Type B pancreatic cell (in vitro differentiated cells): ENCODE measurements around the gene SYVN1. TPM values are rescaled to one million over a fixed set of nuclear protein-coding genes. Genes with fewer than 3 reads are reported as not detected.

Experiments used
- DNase-seq: peaks from one replicate; pipeline ENCODE4 v3.0.0; 2021; ENCODE audit warnings: mixed read lengths; ENCODE audit not compliant: unreplicated experiment; ENCODE audit errors: extremely low spot score
- H3K27ac Mint-ChIP-seq: 2 replicates; pipeline ENCODE4 v1.8.0; 2021; ENCODE audit warnings: mild to moderate bottlenecking, mixed read lengths
- H3K27me3 Mint-ChIP-seq: 2 replicates; pipeline ENCODE4 v1.8.0; 2021; ENCODE audit warnings: mixed read lengths
- H3K36me3 Mint-ChIP-seq: 2 replicates; pipeline ENCODE4 v1.8.0; 2021; ENCODE audit warnings: mixed read lengths
- H3K4me1 Mint-ChIP-seq: one replicate; pipeline ENCODE4 v1.8.0; 2021; ENCODE audit warnings: mixed read lengths; ENCODE audit not compliant: unreplicated experiment
- H3K4me3 Mint-ChIP-seq: 2 replicates; pipeline ENCODE4 v1.8.0; 2021; ENCODE audit warnings: mild to moderate bottlenecking, mixed read lengths
- H3K9me3 Mint-ChIP-seq: 2 replicates; pipeline ENCODE4 v1.8.0; 2021; ENCODE audit warnings: mixed read lengths
- CTCF ChIP-seq: fragments of 200-600 bp; sonication (generic); conservative IDR thresholded peaks from 2 replicates; pipeline ENCODE4 v1.5.0; 2021; ENCODE audit warnings: antibody characterized with exemption, mild to moderate bottlenecking
- total RNA-seq: library from RNA; stranded (reverse); gene quantifications from 2 replicates; pipeline ENCODE4 v1.2.1, GENCODE V29; 2021; ENCODE audit warnings: low replicate concordance

SYVN1 gene
- total RNA-seq, 1 donor from 2014 or later = 50.6 TPM

- Mint-ChIP-seq H3K36me3 (peaks cover 21% of the 10 kb centered on the region), H3K9me3 (no peaks in the 10 kb centered on the region), H3K27ac (peak overlapping the region; percentile 89), H3K4me1 (peaks cover 20% of the 10 kb centered on the region), H3K27me3 (peaks cover 4% of the 10 kb centered on the region), H3K4me3 (peak overlapping the region; percentile 92)
- no peak for DNase-seq
- peak; percentile 65 for TF ChIP-seq CTCF
These were observed 16.1 kb downstream of the SYVN1 start for GRCh38 chr11:65118097-65118837.

GRCh38 chr11:65117206-65118096 lies 16.9 kb downstream of the SYVN1 start, which contains the start of gene ZNHIT2:
Gene ZNHIT2 (minus strand): TSS chr11:65117701. CDS start chr11:65117653, 48 bp downstream.
- H3K4me1 Mint-ChIP-seq = peaks cover 22% of the 10 kb centered on the region
- H3K27me3 Mint-ChIP-seq = peaks cover 7% of the 10 kb centered on the region
- H3K4me3 Mint-ChIP-seq = peak within 1 kb of the TSS; percentile 92
- TF ChIP-seq CTCF = peak; percentile 96
- no peaks in the 10 kb centered on the region for H3K9me3 Mint-ChIP-seq
- peak; percentile 99 for DNase-seq
- H3K36me3 Mint-ChIP-seq = peaks cover 21% of the 10 kb centered on the region
- peak within 1 kb of the TSS; percentile 89 for H3K27ac Mint-ChIP-seq

GRCh38 chr11:65116370-65117205 lies 17.7 kb downstream of the SYVN1 start:
- TF ChIP-seq CTCF = no peak
- peak overlapping the region; percentile 78 for H3K27ac Mint-ChIP-seq
- H3K4me3 Mint-ChIP-seq = peak overlapping the region; percentile 92
- peaks cover 7% of the 10 kb centered on the region for H3K27me3 Mint-ChIP-seq
- peaks cover 16% of the 10 kb centered on the region for H3K4me1 Mint-ChIP-seq
- no peaks in the 10 kb centered on the region for H3K9me3 Mint-ChIP-seq
- DNase-seq = no peak
- H3K36me3 Mint-ChIP-seq = peaks cover 15% of the 10 kb centered on the region

- DNase-seq = no peak
- Mint-ChIP-seq H3K36me3 (peaks cover 9% of the 10 kb centered on the region), H3K4me3 (peak overlapping the region; percentile 92), H3K27me3 (peaks cover 7% of the 10 kb centered on the region), H3K9me3 (no peaks in the 10 kb centered on the region), H3K27ac (no peak overlapping the region), H3K4me1 (peaks cover 19% of the 10 kb centered on the region)
- TF ChIP-seq CTCF = no peak
These were observed 18.8 kb downstream of the SYVN1 start for GRCh38 chr11:65115361-65116082.
